Astrocyte of the cerebellum (primary cell): ENCODE data around the gene GPR157.

Experiments
- DNase-seq: peaks from one replicate; pipeline ENCODE4 v3.0.0-alpha.2; 2011; ENCODE audit warnings: low read depth
- H3K4me3 ChIP-seq: 2 replicates; pipeline ENCODE4 v1.5.1; 2011; ENCODE audit warnings: mild to moderate bottlenecking, low read depth, low read length, moderate library complexity
- in situ Hi-C: cut with HindIII; loops from 2 replicates; pipeline ENCODE4 v1.10.0; 2017; ENCODE audit warnings: low sequenced_read_pairs
- TF ChIP-seq, protein P1 (sequence below): IDR thresholded peaks from 2 replicates; pipeline ENCODE4 v1.5.1; 2012; ENCODE audit warnings: low read length, low read depth, moderate library complexity, mild to moderate bottlenecking; ENCODE audit errors: missing control alignments

GPR157 gene

DNA sequence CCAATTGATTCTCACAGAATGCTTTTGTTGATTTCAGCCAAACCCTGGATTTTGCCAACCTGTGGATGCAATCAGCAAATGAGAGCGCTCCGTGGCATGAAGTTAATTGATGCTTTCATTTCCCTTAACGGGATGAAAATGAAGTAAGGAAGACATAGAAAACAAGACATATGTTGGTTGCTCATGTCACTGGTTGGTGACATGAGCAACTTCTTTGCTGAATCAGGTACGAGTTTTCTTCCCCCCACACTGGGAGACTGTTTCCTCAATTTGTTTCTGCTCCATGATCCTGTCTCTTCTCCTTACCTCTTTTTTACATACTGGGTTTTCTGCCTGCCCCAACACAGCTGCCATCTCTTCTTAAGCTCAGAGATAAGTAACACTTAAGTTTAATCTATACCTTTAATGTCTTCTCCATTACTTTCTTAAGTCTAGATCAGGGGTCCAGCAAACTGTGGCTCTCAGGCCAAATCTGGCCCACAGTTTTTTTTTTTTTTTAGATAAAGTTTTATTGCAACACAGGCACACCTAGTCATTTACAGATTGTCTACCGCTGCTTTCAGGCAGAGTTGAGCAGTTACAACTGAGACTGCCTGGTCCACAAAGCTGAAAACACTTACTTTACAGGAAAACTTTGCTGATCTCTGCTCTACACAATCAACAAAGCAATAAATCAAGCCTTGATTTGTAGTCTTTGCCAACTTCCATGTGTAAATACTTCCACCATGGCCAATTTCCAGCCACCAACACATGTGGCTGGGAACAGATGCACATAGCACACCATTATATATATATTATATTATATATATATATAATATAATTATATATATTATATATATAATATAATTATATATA lies 13.3 kb downstream of the GPR157 start:
- DNase-seq = no peak
- in situ Hi-C loops = no loop called here
- TF ChIP-seq, protein P1, sequence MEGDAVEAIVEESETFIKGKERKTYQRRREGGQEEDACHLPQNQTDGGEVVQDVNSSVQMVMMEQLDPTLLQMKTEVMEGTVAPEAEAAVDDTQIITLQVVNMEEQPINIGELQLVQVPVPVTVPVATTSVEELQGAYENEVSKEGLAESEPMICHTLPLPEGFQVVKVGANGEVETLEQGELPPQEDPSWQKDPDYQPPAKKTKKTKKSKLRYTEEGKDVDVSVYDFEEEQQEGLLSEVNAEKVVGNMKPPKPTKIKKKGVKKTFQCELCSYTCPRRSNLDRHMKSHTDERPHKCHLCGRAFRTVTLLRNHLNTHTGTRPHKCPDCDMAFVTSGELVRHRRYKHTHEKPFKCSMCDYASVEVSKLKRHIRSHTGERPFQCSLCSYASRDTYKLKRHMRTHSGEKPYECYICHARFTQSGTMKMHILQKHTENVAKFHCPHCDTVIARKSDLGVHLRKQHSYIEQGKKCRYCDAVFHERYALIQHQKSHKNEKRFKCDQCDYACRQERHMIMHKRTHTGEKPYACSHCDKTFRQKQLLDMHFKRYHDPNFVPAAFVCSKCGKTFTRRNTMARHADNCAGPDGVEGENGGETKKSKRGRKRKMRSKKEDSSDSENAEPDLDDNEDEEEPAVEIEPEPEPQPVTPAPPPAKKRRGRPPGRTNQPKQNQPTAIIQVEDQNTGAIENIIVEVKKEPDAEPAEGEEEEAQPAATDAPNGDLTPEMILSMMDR = no peak
- no peak overlapping the region for H3K4me3 ChIP-seq

DNA sequence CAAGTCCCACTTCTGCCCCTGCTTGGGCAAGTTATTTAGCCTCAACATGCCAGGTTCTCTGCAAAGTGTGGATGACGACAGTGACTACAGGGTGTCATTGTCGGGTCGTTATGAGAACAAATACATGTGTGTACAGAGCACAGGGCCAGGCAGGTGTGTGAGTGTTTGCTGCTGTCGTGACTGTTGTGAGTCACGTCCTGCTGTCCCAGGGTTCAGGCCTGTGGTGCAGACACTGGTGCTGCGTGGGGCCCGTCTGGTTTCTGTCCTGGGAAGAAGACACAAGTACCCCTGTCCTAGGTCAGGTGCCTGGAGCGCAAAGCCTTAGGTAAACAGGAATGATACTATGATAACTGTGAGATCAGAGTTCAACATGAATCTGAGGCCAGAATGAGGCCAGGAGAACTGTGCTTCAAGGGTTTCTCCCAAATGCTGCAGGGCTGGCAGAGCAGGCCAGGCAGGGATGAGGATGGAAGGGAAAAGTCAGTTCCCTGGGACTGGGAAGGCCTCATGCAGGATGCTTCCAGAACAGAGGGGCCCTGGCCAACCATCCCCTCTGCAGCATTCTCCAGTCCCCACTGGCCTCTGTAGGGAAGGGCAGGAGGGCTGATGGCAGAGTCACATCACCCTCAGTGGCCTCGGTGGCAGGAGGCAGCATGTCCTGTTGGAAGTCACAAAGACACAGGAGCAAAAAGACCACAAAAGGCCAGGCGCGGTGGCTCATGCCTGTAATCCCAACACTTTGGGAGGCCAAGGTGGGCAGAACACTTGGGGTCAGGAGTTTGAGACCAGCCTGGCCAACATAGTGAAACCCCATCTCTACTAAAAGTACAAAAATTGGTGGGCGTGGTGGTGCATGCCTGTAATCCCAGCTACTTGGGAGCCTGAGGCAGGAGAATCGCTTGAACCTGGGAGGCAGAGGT lies 15.7 kb downstream of the GPR157 start:
- in situ Hi-C loops = no loop called here
- DNase-seq = no peak
- no peak overlapping the region for H3K4me3 ChIP-seq
- TF ChIP-seq, protein P1 = no peak

DNA sequence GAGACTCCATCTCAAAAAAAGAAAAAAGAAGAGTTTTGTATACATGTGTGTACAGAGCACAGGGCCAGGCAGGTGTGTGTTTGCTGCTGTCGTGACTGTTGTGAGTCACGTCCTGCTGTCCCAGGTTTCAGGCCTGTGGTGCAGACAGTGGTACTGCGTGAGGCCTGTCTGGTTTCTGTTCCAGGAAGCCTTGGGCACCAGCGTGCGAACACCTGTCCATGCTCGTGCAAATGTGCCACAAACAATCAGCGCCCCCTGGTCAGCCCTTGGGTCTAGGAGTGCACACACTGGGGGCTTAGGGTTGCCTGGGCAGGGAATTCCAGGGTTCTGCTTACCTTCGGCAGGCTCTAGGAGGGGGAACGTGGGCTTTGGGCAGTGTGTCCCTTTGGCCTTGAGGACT lies 16.9 kb downstream of the GPR157 start:
- in situ Hi-C loops = no loop called here
- no peak overlapping the region for H3K4me3 ChIP-seq
- DNase-seq = no peak
- TF ChIP-seq, protein P1 = no peak

DNA sequence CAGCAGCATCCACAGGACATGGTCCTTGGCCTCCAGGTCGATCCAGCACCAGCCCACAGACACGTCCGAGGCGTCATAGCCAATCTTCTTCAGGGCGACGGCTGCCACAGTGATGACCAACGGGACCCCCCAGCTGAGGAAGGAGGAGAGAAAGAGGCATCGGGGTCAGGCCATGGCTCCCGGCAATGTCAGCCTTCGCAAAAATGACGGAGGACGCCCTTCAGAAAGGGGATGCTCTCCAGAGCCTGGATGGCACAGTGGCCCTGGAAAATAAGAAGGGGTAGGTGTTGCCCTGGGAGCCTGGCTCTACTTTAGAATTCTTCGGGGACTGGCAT lies 17.6 kb downstream of the GPR157 start:
- DNase-seq = no peak
- in situ Hi-C loops = no loop called here
- no peak overlapping the region for H3K4me3 ChIP-seq
- TF ChIP-seq, protein P1 = no peak

DNA sequence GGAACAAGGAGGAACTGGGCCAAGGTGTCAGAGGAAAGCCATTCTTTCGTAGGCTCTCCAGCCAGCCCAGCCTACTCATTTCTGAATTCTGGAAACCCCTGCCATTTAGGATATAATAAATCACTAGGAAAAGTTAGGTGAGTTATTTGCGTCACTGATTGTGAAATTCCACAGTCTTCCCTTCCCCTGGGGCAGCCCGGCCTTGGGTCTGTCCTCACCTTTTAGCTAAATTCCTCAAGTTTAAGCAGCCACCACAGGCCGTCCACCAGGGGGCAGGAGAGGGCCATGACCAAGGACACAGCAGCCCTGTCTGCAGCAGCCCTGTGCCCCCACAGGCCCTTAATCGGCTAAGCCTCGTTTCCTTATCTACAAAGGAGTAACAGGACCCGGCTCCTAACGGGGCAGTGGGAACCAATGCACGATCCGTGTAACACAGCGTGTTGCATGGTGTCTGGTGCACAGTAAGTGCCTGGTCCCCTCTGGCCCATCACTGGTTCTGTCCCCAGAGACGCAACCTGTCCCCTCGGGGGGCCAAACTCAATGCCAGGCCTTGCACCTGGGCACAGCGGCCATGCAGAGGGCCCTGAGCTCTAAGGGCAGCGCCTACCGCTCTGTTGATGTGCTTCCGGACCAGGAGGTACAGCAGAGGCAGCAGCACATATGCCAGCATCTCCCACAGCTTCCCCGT lies 18.1 kb downstream of the GPR157 start:
- in situ Hi-C loops = no loop called here
- TF ChIP-seq, protein P1 = peak; percentile 96
- DNase-seq = peak; percentile 78
- no peak overlapping the region for H3K4me3 ChIP-seq

DNA sequence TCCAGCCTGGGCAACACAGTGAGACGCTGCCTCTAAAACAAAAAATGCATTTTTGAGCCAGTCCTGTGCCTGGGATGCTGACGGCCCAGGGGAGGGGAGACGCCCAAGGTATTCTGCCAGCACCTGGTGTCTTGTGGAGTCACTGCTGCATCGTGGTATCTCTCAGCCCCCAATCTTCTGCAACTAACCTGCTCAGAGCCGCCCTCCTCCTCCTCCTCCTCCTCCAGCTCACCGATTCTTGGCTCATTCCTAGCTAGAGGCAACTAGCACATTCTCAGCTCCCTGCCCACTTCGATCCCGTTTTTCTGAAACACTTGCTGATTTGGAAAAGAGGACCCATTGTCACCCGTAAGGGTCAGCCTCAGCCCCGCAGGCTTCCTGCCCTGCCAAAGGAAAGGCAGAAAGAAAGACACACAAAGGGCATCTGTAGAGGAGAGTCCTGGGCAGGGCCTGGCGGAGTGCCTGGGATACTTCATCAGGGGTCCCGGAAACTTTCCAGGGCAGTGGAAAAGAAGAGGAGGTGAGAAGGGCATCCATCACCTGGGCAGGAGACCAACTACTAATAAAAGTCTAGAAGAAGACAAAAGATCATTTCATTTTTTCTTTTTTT lies 20.7 kb downstream of the GPR157 start:
- TF ChIP-seq, protein P1 = no peak
- no peak overlapping the region for H3K4me3 ChIP-seq
- in situ Hi-C loops = no loop called here
- no peak for DNase-seq
